Calu3 (cell line): ENCODE results near the gene GFRA4. TPM values are rescaled to one million over a fixed set of nuclear protein-coding genes. Genes with fewer than 3 reads are reported as not detected.

Source experiments
- BruUV-seq: library from RNA; stranded (reverse); fragments of 400-500 nt; replicated peaks from 2 replicates; lab custom pipeline; 2021; lab: Mats Ljungman, UMichigan
- CTCF ChIA-PET: fragments of 300-600 bp; sonication (Branson Sonifier 250); formaldehyde crosslinking; loops from one replicate; lab custom pipeline; 2022; ENCODE audit warnings: antibody characterized with exemption; lab: Charles Lee
- DNase-seq: peaks from one replicate; pipeline ENCODE4 v3.0.0; 2022
- H3K27ac Mint-ChIP-seq: one replicate; pipeline ENCODE4 v1.8.0; 2022; ENCODE audit warnings: mixed read lengths; ENCODE audit not compliant: unreplicated experiment
- H3K27me3 Mint-ChIP-seq: one replicate; pipeline ENCODE4 v1.8.0; 2022; ENCODE audit warnings: mixed read lengths; ENCODE audit not compliant: unreplicated experiment
- H3K36me3 Mint-ChIP-seq: one replicate; pipeline ENCODE4 v1.8.0; 2022; ENCODE audit warnings: mild to moderate bottlenecking, moderate library complexity, mixed read lengths; ENCODE audit not compliant: insufficient read depth, unreplicated experiment
- H3K4me1 Mint-ChIP-seq: one replicate; pipeline ENCODE4 v1.8.0; 2022; ENCODE audit warnings: mild to moderate bottlenecking, low read depth, mixed read lengths; ENCODE audit not compliant: unreplicated experiment
- H3K4me3 Mint-ChIP-seq: one replicate; pipeline ENCODE4 v1.8.0; 2022; ENCODE audit warnings: mild to moderate bottlenecking, low read depth, moderate library complexity, mixed read lengths; ENCODE audit not compliant: unreplicated experiment
- H3K9me3 Mint-ChIP-seq: one replicate; pipeline ENCODE4 v1.8.0; 2022; ENCODE audit warnings: low read depth, mixed read lengths; ENCODE audit not compliant: unreplicated experiment
- CTCF ChIP-seq: fragments of 200-600 bp; IDR thresholded peaks from one replicate; pipeline ENCODE4 v1.8.0; 2022; ENCODE audit warnings: antibody characterized with exemption; ENCODE audit not compliant: unreplicated experiment
- intact Hi-C: fragments of 100-400 bp; cut with micrococcal nuclease; formaldehyde crosslinking; loops from one replicate; pipeline ENCODE4 v1.10.0; 2022; ENCODE audit not compliant: unreplicated experiment
- total RNA-seq: library from RNA; stranded (reverse); gene quantifications from 2 replicates; pipeline ENCODE4 v1.2.3, GENCODE V29; 2022

Gene GFRA4
- total RNA-seq, 1 experiment from 2014 or later = not detected

GRCh38 chr20:3614466-3614865 is 48.7 kb downstream of the GFRA4 start:
- Mint-ChIP-seq H3K27ac (no peak overlapping the region), H3K4me3 (no peak overlapping the region), H3K27me3 (no peaks in the 10 kb centered on the region), H3K36me3 (no peaks in the 10 kb centered on the region), H3K9me3 (no peaks in the 10 kb centered on the region), H3K4me1 (no peaks in the 10 kb centered on the region)
- DNase-seq = no peak
- no peak for TF ChIP-seq CTCF
- CTCF ChIA-PET = no interaction called here
- intact Hi-C loops = no loop called here
- no TSS peak for BruUV-seq

- H3K9me3 Mint-ChIP-seq = no peaks in the 10 kb centered on the region
- no peaks in the 10 kb centered on the region for H3K36me3 Mint-ChIP-seq
- no TSS peak for BruUV-seq
- no peak overlapping the region for H3K4me3 Mint-ChIP-seq
- H3K4me1 Mint-ChIP-seq = no peaks in the 10 kb centered on the region
- CTCF ChIA-PET = no interaction called here
- DNase-seq = no peak
- H3K27ac Mint-ChIP-seq = no peak overlapping the region
- no peak for TF ChIP-seq CTCF
- intact Hi-C loops = no loop called here
- H3K27me3 Mint-ChIP-seq = no peaks in the 10 kb centered on the region
Measured at GRCh38 chr20:3613821-3614440, 49.3 kb downstream of the GFRA4 start.

- BruUV-seq = no TSS peak
- intact Hi-C loops = no loop called here
- DNase-seq = no peak
- no peak for TF ChIP-seq CTCF
- no peaks in the 10 kb centered on the region for H3K36me3 Mint-ChIP-seq
- no peaks in the 10 kb centered on the region for H3K4me1 Mint-ChIP-seq
- CTCF ChIA-PET = no interaction called here
- H3K4me3 Mint-ChIP-seq = no peak overlapping the region
- H3K27ac Mint-ChIP-seq = no peak overlapping the region
- H3K9me3 Mint-ChIP-seq = no peaks in the 10 kb centered on the region
- H3K27me3 Mint-ChIP-seq = no peaks in the 10 kb centered on the region
Measured at GRCh38 chr20:3612795-3613572, 50.2 kb downstream of the GFRA4 start.

GRCh38 chr20:3611901-3612300 is 51.3 kb downstream of the GFRA4 start:
- no peak overlapping the region for H3K27ac Mint-ChIP-seq
- intact Hi-C loops = no loop called here
- BruUV-seq = no TSS peak
- CTCF ChIA-PET = interaction anchor here (0.5 kb wide), 1 partner anchor 10 kb away, joined by 4 read pairs; no protein-coding TSS in a partner anchor
- no peaks in the 10 kb centered on the region for H3K27me3 Mint-ChIP-seq
- H3K36me3 Mint-ChIP-seq = no peaks in the 10 kb centered on the region
- TF ChIP-seq CTCF = no peak
- H3K9me3 Mint-ChIP-seq = no peaks in the 10 kb centered on the region
- no peak for DNase-seq
- no peaks in the 10 kb centered on the region for H3K4me1 Mint-ChIP-seq
- no peak overlapping the region for H3K4me3 Mint-ChIP-seq

Other genes with a start within 250 kb of the GFRA4 start
- gene ATRN, start 192.4 kb downstream of the GFRA4 start, total RNA-seq = 23.9 and 28.3 TPM in 2 replicates
- not detected in 2 replicates for gene ADAM33, start 18.6 kb upstream of the GFRA4 start, total RNA-seq
- not detected in 2 replicates for gene SIGLEC1, start 49.2 kb upstream of the GFRA4 start, total RNA-seq
- gene HSPA12B, start 69.3 kb upstream of the GFRA4 start, total RNA-seq = not detected in 2 replicates
- 27.3 and 29.0 TPM in 2 replicates for gene ADISSP, start 104.4 kb upstream of the GFRA4 start, total RNA-seq
- gene SPEF1, start 118.0 kb upstream of the GFRA4 start, total RNA-seq = 0.28 TPM in 1 of 2 replicates, not detected in the other
- gene CENPB, start 123.3 kb upstream of the GFRA4 start, total RNA-seq = 44.7 and 44.9 TPM in 2 replicates
- 69.6 and 75.0 TPM in 2 replicates for gene CDC25B, start 132.9 kb upstream of the GFRA4 start, total RNA-seq
- 7.2 and 9.5 TPM in 2 replicates for gene AP5S1, start 157.1 kb upstream of the GFRA4 start, total RNA-seq
- 29.8 and 32.1 TPM in 2 replicates for gene MAVS, start 183.4 kb upstream of the GFRA4 start, total RNA-seq
- 37.9 TPM in 2 replicates for gene PANK2, start 226.0 kb upstream of the GFRA4 start, total RNA-seq